D721Med (cell line): Measurements from ENCODE around the gene MAST3.

Experiments used
- DNase-seq: peaks from one replicate; pipeline ENCODE4 v3.0.0; 2011; ENCODE audit warnings: low spot score; ENCODE audit not compliant: insufficient read length
- FAIRE-seq: peaks from 2 replicates; lab custom pipeline; 2011; peaks lifted over from hg19 to GRCh38; lab: Jason Lieb, UNC
- TF ChIP-seq, protein P1 (sequence below): IDR thresholded peaks from 2 replicates; pipeline ENCODE4 v1.5.1; 2012; ENCODE audit warnings: mild to moderate bottlenecking, control low read depth; ENCODE audit not compliant: insufficient read depth; ENCODE audit errors: missing control alignments

MAST3 gene

DNA sequence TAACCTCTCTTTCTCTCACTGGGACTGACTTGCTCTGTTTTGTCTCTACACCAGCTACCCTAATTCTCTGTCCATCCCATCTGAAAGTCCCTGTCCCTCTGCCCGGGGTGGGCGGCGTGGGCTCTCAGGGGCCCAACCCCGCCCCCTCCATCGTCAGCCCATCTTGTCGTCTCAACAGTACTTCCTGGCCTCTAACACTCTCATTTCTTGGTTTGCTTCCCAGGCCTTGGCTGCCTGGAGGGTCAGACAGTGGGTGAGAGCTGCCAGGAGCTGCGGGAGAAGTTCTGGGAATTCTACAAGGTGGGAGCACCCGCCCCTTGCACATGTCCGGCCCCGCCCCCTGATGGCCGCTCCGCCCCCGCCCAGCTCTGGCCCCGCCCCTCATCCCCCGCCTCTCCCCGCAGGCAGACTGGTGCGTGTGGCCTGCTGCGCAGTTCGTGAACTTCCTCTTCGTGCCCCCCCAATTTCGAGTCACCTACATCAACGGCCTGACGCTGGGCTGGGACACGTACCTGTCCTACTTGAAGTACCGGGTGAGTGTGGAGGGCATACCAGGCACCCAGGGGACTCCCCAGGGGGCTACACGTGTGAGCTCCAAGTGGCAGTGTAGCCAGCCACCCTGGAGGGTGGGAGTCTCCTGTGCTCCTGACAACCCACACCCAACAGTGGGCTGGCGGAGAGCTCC lies 97.1 kb downstream of the MAST3 start:
- FAIRE-seq (no peak), DNase-seq (peak; percentile 21)
- TF ChIP-seq, protein P1, sequence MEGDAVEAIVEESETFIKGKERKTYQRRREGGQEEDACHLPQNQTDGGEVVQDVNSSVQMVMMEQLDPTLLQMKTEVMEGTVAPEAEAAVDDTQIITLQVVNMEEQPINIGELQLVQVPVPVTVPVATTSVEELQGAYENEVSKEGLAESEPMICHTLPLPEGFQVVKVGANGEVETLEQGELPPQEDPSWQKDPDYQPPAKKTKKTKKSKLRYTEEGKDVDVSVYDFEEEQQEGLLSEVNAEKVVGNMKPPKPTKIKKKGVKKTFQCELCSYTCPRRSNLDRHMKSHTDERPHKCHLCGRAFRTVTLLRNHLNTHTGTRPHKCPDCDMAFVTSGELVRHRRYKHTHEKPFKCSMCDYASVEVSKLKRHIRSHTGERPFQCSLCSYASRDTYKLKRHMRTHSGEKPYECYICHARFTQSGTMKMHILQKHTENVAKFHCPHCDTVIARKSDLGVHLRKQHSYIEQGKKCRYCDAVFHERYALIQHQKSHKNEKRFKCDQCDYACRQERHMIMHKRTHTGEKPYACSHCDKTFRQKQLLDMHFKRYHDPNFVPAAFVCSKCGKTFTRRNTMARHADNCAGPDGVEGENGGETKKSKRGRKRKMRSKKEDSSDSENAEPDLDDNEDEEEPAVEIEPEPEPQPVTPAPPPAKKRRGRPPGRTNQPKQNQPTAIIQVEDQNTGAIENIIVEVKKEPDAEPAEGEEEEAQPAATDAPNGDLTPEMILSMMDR: no peak

- DNase-seq (no peak), FAIRE-seq (no peak)
- TF ChIP-seq, protein P1: no peak
Measured at GRCh38 chr19:18196511-18196845, 98.9 kb downstream of the MAST3 start.

- FAIRE-seq (no peak), DNase-seq (no peak)
- TF ChIP-seq, protein P1: no peak
Measured at GRCh38 chr19:18197306-18197705, 99.7 kb downstream of the MAST3 start.

DNA sequence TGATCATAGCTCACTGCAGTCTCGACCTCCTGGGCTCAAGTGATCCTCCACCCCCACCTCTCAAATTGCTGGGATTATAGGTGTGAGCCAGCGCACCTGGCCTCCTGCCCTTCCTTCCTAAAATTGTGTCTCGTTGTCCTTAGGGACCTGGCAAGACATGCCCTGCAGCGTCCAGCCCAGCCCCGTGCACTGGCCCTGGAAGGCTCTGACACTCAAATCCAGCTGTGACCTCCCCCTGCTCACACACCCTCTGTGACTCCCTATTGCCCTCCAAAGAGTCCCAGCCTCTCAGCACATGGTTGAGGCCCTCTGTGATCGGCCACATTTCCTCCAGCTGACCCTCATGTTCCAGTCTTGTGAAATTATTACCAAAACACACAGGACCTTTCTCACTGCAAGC lies 100.4 kb downstream of the MAST3 start:
- TF ChIP-seq, protein P1: no peak
- DNase-seq: no peak
- no peak for FAIRE-seq

DNA sequence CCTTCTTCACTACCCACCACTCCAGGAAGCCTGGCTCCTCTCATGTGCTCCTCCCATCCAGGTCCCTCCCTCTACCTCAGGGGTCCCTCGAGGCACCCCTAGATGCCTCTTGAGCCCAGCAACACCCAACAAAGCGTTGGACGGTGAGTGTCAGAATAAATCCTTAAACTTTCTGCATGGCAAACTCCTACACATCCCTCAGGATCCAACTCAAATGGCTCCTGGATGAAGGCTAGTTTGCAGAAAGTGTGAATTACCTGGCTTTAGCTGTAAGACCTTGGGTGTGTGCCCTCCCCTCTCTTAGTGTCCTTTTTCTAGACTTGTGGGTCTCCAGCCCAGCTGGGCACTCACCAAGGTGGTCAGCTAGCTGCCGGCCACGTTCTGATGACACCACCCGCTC lies 100.8 kb downstream of the MAST3 start:
- TF ChIP-seq, protein P1: no peak

More for the DNA sequence above, 100.8 kb downstream of the MAST3 start:
- FAIRE-seq (no peak), DNase-seq (no peak)
